Stimulated activated naive CD4-positive, alpha-beta T cell treated with Interleukin-2 at 50 U/mL for 16 hours (primary cell): ENCODE measurements around the gene DHX32.
A peak's percentile ranks its signal among the peaks of the same experiment; 100 is the strongest.
"Not testable (repeated sequence)": the region's sequence is repeated elsewhere in the genome, so short reads cannot be mapped to it uniquely, and the experiment has no call there.

Experiments used
- DNase-seq: peaks from one replicate; lab custom pipeline; 2025; lab: John Stamatoyannopoulos, UW

Gene DHX32

DNA sequence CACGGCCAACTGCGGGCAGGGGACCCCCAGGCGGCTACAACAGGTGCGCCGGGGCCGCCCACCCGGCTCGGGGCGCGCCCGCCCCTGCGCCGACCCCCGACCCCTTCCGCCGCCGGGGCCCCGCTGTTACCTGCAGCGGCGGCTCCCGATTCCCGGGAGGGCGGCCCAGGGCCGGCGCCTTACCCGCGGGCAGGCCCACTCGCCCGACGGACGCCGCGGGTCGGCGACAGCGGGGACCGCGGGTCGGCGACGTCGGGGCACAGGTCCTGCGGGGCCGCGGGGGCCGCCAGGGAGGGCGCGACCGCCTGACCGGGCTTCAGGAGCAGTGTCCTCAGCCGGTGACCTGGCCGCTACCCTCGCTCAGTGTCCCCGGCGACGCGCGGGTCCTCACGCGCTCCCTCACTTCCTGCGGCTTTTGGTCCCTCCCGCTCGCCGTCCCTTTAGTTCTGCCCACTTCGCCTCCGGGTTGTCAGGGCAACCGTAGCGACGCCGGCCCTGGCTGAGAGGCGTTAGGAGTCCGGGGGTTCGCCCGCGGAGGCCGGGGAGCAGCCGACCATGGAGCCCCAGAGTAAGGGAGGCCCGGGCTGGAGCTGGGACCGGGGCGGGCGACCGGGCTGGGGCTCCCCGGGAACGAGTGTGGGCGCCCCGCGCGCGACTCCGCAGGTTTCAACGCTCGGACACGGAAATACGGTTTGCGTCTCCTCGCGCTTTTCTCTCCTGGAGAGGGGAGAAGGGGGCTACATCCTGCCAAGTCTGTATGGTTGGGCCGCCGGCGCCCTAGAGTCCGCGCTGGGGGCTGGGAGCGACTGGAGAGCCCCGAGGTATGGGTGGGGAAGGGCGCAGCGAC lies 15.2 kb upstream of the DHX32 start, which contains the start of gene FANK1:
FANK1 (plus strand) TSS at position 477 of the 847 bp plus-strand sequence; CDS start at position 556, 79 bp downstream.
- DNase-seq = peak; percentile 76

DNA sequence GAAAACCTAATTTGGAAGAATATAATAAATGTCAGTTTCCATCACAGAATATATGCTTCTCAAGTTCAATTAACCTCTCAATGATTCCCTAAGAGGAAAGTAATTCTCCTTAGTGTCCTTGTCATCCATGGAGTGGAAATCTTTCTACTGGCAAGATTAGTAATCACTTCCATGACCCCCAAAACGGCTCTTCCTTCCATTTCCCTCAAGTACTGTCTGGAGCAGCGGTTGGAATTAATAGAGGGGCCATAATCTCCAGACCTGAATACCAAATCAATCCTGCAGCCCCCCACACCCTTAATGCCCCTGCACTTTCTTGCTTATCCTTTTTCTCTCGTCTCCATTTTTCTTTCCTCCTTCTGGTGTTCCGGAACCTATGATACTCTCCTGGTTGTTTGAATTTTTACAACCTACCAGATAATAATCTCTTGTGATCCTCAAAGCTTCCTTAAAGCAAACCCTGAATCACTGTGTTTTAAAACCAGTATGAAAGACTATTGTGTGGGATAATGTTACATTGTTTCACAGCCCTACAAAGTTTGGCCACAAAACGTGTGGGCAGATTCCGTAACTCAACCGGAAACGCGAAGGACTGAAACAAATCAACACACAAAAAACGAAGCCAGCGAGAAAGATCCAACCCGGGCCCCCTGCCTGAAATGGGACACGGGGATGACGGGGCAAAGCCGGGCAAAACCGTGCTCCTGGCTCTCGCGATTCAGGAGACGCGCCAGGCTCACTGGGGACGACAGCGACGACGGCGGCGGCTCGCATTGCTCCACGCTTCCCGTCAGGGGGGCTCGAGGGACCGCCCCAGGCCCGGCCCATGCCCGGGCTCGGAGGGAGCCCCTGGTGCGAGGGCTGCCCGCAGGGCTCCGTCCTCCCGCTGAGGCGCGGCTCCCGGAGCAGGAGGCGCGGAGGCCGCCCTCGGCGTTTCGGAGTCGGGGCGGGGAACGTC lies 14.3 kb upstream of the DHX32 start:
- DNase-seq = peak; percentile 48

DNA sequence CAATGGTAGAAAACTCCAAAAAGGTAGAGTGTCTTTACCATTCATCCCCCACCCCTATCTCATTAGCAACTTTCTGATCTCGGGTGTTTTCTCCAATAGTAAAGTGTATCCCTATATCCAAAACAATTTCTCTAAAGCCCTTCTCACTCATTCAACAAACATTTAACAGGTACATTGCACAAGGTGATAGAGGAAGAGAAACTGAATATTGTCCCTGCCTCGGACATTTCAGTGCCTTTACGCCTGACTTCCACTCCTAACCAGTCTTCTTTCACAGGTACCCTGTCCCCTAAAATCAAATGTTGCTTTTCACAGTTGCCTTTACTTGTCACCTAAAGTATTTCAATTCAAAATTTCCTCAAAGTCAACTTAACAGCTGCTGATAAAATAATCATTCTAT lies 13.1 kb upstream of the DHX32 start:
- DNase-seq = not testable (repeated sequence)

DNA sequence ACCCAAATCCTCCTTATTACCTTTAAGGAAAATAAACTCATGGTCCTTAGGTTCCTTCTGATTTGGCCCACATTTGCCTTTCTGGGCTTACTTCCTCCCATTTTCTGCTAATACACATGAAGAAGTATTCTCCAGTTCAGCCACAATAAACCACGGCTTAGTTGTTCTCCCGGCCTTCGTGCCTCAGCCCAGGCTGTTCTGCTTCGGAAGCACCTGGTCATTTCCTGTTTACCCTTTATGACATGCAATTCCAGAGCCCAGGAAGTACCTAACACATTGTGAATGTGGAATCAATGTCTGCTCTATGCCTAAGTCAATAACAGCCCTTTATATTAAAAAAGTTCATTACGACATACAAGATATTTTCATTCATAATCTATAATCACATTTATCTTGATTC lies 11.3 kb upstream of the DHX32 start:
- DNase-seq = not testable (repeated sequence)

DNA sequence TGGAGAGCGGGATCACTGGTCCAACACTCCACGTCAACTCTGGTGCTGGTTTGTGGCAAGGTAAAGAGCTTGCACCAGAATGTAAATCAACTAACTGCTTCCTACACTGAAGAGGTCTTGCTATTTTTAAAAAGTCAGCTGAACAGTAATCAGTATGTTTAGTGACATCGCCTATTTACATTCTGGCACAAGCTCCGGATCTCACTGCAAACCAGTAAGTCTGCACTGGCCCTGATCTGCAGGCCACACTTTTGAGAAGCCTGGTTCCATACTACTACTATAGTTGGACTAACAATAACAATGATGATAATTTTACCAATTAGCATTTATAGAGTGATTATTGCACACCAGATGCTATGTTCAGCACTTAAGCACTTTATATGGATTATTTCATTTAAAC lies 8.3 kb upstream of the DHX32 start:
- DNase-seq = not testable (repeated sequence)

DNA sequence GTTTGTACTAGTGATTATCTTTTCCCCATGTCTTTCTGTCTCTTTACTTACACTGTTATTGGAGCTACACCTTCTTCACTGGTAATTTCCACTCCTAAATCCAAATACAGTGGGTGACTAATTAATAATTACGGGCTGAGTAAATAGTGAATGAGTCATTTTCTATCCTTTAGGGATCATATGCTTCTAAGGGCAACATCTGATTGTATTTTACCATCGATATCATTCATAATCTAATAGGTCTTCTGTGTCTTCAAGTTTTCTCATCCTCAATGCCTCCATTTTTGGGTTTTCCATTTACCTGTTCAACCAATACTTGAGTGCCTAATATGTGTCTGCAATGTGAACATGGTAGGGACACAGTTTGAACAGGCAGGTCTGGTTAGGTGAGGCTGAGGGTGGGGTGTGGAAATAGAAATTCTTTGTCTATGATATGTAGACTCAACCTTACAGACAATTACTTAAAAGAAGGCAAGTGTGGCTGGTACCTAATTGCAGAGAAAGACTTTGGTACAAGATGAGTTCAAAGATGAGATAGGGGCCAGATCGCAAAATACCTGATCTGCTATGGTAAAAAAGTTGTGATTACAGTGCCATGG lies 5.9 kb upstream of the DHX32 start:
- no peak for DNase-seq

DNA sequence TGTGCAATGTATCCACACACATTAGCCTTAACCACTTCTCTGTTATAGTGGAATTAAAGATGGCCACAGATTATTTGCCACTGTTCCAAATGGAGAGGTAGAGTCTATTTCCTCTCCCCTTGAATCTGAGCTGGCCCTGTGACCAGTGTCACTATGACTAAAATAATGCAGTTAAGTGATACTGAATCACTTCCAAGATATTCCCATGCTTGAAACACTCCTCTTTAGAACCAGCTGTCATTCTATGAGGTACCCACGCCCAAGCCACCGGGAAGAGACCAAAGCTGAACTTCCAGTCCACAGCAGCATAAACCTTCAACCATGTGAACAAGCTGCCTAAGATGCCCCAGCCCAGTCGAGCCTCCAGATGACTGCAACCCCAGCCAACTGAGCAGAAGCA lies 2.1 kb upstream of the DHX32 start:
- no peak for DNase-seq

DNA sequence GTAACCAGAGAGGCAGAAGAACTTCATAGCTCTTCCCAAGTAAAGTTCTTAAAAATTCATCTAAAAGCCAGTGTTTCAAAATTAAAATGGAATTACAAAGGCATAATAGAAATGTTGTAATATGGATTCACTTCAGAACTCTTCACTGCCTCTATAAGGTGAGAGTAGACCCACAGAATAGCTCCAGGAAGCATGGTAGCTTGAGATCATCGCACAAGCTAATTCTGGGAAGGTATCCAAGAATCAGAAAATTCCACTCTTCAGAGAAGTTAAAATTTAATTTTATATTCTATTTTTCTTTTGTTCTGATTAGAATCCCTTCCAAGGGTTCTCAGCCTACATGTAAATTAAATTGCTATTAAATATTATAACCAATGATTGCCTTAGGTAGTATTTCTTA lies 1.5 kb upstream of the DHX32 start:
- no peak for DNase-seq

DNA sequence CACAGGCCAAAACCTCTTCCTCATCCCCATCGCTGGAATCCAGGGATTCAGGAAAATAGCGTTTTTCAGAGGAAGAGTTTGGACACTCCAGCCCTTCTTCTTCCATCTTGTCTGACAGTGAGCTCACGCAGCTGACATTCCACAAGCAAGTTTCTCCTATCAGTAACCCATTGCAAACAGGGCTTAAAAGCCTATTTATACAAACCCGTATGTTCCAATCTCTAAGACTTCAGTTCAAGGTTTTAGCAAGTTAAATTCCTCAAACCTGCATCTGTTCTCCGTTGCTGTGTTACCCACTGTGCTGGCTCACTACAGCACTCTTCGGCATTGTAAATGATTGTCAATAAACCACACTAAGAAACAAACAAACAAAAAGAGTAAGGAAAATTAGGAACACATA lies 373 bp downstream of the DHX32 start:
- DNase-seq = no peak

DNA sequence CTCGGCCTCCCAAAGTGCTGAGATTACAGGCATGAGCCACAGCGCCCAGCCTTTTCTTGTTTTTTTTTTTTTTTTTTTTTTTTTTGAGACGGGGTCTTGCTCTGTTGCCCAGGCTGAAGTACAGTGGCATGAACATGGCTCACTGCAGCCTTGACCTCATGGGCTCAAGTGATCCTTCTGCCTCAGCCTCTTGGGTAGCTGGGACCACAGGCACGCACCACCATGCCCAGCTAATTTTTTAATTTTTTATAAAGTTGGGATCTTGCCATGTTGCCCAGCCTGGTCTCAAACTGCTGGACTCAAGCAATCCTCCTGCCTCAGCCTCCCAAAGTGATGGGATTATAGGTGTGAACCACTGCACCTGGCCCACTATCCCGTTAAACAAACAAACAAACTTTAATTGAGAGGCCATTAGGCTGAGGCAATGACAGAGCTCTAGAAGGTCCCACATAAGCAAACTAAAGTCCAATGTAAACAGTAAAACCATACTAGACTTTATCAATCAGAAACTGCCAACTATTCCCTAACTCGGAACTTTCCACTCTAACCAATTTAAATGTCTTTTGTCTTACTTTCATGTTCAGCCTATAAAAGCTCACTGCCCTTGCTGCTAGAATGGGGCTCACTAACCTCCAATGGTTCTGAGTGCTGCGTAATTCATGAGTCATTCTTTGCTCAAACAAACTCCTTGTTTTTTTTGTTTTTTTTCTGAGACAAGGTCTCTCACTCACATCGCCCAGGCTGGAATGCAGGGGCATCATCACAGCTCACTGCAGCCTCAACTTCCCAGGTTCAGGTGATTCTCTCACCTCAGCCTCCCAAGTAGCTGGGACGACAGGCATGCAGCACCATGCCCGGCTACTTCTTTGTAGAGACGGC lies 1.9 kb downstream of the DHX32 start:
- DNase-seq = no peak

DNA sequence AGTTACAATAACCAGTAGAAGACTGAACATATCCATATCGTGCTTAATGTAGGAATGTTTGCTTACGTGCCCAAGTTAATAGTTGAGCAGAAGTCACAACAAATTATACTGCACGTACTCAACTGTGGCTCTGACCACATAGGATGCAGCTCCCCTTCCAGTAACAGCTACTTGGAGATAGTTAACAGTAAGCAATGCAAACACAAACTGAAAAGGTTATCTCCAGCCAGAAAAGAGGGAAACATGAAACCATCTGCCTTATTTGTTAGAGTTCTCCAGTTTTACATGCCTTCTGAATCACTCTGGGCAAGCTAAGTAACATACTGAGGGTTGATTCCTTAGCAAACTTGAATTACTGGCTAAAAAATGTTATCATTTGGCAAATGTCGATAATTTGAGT lies 9.8 kb downstream of the DHX32 start:
- no peak for DNase-seq

DNA sequence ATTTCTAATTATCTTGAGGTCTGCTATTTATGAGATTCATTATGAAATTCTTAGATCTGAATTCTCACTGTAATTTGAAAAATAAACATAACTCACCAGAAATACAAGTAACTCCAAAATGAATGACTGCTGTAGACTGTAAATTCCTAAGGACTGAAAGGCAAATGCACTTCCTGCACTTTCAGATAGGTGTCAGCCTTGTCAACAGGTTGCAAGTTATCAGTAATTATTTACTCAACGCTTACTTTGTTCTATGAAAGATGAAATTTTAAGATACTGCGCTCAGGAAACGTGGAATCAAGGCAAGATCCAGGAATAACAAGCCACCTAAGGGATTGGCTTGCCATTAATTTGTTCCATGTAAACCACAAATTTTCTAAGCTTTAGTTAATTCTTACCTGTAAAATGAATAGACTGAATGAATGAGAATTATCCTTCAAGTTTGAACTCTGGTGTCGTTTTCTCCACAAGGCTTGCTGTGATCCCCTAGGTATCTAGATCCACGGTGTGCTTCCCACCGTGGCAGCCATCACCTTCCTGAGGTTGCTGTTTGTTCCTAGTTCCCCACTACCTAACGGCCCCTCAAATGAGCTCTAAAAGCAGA lies 12.6 kb downstream of the DHX32 start:
- DNase-seq = no peak

DNA sequence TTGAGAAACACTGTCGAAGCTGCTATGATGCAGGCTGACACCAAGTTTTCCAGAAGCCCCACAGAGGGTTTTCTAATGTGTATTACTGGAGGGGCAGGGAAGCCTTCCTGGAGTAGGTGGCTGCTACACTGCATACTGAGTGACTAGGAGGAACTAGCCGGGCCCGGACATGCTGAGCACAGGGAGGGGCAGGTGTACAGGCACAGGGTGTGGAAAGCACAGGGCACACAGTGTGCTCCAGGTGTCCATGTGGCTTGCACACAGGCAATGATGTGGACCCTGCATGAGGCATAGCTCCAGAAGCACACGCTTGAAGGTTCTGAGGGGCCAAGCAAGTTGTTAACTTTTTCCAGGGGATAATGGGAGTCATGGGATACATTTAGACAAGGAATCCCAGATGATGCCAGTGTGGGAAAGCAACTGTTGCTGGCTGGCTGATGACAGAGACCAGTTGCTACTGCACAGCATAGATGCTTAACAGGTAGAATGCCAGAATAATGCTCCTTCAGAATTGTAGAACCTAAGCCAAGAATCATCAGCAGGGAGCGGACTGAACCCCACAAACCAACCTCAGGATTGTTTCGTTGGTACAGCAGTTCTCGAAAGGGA lies 14.6 kb downstream of the DHX32 start:
- DNase-seq = no peak

DNA sequence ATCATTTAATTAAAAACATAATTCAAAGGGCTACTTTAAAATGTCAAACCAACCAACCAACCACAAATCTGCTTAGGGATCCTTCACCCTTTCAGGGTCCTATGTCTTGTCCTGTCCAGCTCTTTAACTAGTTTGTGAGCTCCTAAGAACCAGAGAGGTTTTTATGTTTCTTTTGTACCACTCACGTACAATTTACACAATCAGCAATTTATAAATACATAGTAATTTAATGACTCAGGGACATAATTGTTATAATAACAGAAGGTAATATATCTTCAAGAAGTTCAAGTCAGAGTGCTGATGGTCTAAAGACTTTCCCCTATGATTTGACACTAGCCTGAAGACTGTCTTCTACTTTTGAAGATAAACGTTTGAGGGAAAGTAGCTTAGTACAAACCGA lies 16.0 kb downstream of the DHX32 start:
- no peak for DNase-seq

DNA sequence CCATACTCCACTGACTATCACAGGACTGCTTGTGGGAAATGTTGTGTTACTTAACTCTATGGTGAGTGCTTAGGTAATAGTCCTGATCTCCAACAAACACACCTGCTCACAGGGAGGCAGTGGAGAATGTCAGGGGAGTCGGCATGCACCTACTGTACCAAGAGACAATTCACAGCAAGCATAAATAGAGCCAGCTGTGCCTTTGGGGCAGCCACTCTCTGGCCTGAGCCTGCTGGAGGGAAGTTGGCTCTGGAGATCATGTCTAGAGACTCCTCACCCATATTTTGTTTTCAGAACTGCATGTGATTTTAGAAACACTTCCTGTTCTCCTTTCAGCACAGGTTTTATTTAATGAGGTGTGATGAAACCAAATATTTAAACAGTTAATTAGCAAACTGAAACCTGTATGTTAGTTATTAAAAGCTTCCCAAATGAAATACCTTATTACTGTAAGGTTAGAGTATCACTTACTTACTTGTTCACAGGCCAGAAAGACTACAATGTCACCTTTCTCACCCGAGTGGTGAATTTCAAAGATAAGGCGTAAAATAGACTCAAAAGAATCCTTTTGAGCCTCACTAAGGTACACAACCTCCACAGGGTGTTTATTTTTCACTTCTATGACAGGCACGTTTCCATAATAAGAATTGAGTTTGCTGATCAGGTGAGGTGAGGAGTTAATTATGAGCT lies 21.8 kb downstream of the DHX32 start:
- DNase-seq = no peak

DNA sequence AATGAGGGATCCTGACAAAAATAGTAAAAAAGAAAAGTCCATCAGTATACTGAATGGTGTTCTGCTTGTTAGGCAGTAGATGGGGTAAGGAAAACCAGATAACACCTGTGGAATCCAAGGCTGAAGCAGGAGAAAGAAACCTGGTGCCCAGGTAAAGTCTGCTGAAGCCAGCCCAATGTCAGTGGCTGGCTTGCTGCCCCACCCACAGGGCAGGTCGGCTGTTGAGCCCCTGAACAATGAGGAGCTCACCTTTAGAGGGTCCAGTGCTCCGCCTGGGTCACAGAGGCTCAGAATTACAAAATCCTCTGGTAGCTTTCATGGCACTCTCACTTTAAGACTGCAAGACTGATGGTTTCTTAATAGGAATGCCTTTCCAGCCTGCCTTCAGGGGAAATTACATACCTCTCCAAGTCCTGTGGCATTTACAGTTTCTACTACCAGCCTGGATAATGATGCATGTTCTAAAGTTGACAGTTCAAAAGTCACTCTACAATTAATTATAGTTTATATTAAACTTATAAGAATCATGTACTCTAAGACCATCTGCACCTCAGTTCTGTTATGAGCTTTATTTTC lies 23.8 kb downstream of the DHX32 start:
- no peak for DNase-seq

DNA sequence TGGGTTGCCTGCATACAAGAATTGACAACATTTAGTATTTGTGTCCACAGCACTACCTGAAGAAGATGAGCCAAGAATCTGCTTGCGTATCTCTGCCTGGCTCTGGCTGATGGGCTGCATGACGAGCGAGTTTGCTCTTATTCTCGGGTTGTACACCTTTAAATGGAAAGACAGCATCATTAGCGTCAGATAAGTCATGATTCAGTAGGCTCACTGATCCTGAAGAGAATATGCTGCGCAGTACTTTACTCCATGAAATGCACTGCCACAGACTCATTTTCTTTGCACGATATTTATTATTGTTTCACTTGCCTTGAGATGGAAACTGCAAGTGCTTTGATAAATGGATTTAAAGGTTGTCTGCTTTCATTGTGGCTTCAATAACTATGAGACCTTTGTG lies 28.6 kb downstream of the DHX32 start:
- DNase-seq = no peak

DNA sequence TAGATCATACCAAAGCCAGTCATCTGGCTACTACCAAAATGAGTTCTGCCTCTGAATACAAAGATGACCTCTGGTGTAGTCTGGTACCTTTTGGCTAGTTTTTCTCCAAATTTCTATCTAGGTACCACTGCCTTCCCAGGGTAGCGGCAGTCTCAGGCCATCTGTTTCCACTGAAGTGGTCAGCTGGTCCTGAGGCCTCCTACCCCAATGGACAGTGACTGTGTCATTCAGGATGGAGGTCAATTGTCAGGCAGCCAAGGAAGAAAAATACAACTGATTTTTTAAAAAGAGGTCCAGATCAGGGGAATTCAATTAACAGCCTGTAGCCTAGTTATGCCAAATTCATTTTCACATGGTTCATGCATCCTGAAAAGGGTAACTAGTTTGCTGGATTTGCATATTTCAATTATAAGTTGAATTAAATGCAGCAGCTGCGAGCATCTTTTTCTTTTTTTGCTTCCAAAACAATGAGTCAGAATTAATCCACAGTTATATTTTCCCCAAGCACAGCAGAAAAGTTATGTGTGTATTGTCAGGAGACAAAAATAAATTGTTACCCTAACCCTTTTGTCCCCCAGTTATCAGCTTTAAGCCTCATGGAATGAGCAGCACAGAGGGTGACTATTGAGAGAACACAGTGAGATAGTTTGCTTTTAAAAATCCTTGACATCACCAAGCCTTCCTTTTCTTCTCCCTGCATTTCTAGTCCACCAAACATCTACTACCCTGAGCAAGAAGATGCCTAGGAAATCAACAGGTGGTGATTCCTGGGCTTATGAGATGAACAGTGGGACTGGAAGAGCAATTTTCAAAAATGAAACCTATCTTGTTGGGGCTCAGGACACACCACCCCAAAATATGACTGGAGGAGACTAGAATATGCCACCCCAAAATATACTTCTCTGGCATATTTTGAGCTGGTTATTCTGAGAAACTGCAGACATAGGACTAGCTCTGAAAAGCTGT lies 30.0 kb downstream of the DHX32 start:
- no peak for DNase-seq
